Activated effector memory CD4-positive, alpha-beta T cell treated with anti-CD3 and anti-CD28 coated beads, Interleukin-2, amount 50 U/mL, for 16 hours (primary cell): ENCODE measurements around the gene ITIH2.
"Not testable (repeated sequence)": the region's sequence is repeated elsewhere in the genome, so short reads cannot be mapped to it uniquely, and the experiment has no call there.

ENCODE experiments used
- DNase-seq: peaks from one replicate; pipeline ENCODE4 v3.0.0-alpha.2; 2020

ITIH2 gene

DNA sequence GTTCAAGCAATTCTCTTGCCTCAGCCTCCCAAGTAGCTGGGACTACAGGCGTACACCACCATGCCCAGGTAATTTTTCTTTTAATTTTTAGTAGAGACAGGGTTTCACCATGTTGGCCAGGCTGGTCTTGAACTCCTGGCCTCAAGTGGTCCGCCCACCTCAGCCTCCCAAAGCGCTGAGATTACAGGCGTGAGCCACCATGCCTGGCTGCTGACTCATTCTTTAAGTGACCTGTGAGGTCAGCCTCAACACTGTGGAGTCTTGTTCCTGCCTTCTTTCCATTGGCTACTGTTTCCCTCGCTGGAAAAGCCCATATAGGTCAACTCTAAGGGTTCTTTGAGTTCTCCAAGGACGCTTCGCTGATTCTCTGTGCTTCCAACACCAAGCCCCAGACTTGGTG lies 45.5 kb downstream of the ITIH2 start:
- not testable (repeated sequence) for DNase-seq

DNA sequence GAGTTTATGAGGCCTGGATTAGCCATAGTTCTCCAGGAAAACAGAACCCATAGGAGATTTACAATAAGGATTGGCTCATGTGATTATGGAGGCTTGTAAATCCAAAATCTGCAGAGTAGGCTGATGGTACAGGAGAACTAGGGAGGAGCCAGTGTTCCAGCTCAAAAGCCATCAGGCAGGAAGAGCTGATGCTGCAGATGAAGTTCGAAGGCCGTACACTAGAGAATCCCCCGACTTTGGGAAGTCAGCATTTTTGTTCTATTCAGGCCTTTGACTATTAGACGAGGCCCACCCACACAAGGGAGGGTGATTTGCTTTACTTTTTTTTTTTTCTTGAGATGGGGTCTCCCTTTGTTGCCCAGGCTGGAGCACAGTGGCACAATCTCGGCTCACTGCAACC lies 47.1 kb downstream of the ITIH2 start:
- no peak for DNase-seq

DNA sequence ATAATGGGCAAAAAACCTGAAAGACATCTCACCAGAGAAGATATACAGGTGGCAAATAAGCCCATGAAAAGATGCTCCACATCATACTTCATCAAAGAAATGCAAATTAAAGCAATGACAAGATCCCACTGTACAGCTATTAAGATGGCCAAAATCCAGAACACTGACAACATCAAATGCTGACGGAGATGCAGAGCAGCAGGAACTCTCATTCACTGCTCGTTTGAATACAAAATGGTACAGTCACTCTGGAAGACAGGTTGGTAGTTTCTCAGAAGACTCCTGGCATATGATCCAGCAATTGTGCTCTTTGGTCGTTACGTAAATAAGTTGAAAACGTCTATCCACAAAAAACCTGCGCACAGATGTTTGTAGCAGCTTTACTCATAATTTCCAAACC lies 49.1 kb downstream of the ITIH2 start:
- DNase-seq, result no peak

DNA sequence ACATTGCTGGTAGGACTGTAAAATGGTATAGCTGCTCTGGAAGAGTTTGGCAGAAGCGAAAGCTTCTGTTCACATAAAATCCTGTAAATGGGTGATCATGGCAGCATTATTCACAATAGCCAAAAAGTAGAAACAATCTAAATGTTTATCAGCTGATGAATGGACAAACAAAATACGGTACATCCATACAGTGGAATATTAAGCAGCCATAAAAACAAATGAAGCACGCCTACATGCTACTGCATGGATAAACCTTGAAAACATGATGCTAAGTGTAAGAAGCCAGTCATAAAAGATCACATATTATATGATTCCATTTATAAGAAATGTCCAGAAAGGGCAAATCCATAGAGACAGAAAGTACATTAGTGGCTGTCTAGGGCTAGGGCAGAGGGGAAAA lies 52.0 kb downstream of the ITIH2 start:
- DNase-seq, result no peak

DNA sequence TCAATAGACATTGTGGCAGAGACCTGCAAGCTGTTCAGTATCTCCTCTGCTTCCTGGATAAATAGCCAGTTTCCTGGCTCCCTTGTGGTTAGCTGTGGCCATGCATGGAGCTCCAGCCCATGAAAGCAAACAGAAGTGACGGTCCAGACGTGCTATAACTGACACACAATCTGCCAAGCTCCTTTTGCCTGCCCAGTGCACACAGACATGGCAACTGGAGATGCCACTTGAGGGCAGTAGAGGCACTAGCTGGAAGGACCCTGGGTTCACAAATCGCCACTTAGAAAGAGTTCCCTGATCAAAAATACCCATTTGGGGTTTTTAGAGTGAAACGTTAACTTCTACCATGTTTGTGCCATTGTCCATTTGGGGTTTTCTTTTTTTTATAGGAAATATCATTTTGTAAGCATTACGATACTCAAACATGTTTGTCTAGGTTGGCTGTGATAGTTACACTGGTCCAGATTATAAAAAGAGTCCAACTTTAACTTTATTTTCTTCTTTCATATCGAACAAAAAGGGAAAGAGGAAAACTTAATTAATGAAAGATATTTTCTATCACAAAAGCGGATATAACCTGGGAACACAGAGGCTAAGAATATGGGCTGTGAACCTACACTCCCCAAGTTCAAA lies 53.4 kb downstream of the ITIH2 start:
- no peak for DNase-seq

DNA sequence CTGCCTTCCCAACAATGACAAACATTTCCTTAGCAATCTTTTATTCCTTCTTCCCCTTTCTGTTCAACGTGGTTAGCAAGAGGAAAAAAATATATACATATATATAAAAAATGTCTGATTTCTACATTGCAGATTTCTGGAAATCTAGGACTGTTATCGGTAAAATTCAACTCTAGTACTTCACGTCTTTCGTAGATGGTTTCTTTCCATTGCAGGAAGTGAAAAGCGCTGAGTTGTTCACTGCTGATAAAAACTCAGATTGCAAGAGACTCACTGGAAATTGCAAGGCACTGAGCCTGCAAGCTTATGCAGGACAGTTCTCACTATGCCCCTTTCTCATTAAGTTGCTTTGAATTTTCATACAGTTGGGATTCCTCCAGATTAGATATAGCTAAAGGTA lies 60.8 kb downstream of the ITIH2 start:
- no peak for DNase-seq

DNA sequence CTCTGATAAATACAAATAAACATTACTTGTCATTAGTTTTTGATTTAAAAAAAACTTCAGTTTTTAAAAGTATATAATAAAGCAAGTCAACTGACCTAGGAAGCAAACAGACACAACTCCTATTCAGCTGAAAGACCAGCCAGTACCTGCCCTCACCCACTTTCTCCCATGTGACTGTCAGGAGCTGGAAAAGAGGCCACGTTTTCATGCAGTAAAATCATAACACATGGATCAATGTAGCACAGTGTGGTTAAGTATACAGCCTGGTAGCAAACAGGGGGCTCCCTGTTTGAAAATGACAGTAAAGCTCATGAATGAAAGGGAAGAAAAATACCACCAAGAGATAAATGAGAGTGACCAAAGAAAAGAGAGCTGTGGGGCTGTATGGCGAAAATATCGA lies 63.1 kb downstream of the ITIH2 start:
- no peak for DNase-seq

DNA sequence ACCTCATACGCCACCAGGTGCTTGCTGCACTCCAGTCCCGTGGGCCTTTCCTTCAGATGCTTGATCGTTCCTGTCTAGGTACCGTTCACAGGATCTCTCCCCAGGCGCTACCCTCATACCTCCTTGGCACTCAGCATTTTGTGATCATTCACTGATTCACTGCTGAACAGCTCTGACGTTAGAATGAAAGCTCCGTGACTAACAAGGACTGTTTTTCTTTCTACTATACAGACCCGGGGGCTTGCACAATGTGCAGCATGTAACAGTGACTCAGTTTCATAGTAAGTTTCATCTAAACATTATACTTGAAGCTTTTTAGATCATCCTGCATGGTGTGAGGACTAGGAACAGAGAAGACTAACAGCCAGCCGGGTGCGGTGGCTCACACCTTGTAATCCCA lies 64.1 kb downstream of the ITIH2 start:
- no peak for DNase-seq

DNA sequence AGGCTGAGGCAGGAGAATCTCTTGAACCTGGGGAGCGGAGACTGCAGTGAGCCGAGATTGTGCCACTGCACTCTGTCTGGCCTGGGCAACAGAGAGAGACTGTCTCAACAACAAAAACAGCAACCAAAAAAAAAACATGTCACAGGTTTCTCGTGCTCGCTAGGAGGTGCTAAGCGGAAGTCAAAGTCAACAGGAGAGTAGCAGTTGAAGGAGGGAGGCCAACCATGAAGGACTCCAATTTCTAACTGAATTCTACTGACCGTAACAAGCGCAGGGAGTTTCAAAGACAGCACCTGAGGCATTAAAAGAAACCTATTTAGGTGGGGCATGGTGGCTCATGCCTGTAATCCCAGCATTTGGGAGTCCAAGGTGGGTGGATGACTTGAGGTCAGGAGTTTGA lies 65.3 kb downstream of the ITIH2 start:
- no peak for DNase-seq

DNA sequence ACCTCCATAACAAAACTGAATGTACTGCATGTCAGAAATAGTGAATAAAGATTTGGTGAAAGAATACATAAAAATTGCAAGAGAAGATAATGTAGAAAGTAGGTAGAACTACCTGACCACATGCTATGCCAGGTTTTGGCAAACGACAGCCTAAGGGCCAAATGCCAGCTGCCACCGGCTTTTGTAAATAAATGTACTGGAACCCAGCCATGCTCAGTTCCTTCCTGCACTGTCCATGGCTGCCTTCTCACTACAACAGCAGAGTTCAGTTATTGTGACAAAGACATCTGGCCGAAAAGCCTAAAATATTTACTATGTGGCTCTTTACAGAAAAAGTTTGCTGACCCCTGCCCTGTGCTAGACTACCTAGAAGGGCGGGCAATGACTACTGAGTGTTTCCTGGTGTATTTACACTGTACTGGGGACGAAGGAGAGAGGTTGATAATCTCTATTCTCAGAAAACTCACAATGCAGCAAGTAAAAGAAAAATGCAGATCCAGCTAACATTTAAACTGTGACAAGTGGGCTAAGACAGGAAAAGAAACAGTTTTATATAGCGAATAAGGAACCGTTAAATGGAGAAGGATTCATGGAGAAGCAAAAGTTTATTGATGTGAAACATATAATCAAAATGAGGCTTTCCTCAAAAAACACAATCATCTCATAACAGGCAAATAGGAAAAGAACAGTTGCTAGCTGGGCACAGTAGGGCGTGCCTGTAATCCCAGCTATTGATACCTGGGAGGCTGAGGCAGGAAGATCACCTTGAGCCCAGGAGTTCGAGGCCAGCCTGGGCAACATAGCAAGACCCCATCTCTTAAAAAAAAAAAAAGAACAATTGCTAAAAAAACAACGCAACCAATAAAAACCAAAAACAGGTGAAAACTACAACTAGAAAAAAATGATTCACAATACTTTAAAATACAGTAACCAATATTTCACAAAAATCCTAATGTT lies 71.0 kb downstream of the ITIH2 start:
- no peak for DNase-seq

DNA sequence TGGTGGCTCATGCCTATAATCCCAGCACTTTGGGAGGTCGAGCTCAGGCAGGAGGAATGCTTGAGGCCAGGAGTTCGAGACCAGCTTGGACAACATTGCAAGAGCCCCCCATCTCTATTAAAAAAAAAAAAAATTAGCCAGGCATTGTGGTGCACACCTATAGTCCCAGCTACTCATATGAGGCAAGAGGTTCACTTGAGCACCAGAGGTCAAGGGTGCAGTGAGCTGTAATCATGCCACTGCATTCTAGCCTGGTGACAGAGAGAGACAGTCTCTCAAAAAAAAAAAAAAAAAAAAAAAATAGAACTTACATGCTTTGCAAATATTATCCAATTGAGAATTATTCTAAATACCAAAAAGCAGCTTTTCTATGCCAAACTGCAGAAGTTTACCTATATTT lies 73.7 kb downstream of the ITIH2 start:
- no peak for DNase-seq

DNA sequence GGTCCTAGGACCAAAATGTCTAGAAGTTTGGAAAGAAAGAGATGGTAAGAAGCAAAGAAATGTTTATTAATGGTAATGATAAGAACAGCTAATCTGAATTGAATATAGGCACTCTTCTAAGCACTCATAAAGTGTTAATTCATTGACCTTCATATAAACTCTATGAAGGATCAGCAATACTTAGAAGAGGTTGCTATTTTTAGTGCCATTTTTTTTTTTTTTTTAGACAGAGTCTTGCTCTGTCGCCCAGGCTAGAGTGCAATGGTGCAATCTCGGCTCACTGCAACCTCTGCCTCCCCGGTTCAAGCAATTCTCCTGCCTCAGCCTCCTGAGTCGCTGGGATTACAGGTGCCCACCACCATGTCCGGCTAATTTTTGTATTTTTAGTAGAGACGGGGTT lies 79.1 kb downstream of the ITIH2 start:
- DNase-seq, result not testable (repeated sequence)

DNA sequence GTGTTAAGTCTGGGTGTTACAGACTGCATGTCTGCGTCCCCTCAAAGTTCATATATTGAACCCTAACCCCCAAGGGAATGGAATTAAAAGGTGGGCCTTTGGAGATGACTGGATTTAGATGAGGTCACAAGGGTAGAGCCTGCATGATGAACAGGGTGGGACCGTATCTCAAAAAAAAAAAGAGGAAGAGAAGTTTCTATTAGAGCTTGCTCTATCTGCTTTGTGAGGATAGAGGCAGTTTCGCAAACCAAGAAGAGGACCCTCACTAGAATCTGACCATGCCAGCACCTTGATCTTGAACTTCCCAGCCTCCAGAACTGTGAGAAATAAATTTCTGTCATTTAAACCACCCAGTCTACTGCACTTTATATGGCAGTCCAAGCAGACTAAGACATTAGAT lies 83.3 kb downstream of the ITIH2 start:
- no peak for DNase-seq

DNA sequence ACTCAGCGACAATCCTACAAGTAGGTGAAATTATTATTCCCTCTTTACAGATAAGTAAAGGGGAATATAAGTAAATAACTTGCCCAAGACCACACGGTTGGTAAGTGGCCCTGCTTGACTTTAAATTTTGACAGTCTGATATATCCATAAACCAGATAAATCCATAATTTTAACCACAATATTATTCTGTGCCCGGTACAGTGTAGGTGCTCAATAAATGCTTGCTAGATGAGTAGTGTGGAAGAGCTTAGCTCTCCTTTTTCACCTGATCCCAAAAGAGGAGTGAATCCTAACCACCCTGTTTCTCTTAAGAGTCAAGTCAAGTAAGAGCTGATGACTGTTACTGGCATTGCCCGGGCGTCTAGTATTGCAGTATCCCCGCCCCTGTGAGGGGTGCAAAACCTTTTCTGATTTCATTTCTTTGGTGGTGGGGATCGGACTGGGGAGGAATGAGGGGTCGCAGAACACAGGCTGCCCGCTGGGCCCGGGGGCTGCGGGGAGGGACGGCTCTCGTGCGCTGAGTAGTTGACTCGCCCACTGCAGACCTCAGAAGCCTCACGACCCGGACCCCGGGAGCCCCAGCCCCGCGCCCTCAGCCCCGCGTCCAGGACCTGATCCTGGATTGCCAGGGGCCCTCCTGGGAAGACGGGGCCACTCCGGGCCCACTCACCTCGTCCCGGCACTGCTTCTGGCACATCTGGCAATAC lies 84.2 kb downstream of the ITIH2 start:
- no peak for DNase-seq

DNA sequence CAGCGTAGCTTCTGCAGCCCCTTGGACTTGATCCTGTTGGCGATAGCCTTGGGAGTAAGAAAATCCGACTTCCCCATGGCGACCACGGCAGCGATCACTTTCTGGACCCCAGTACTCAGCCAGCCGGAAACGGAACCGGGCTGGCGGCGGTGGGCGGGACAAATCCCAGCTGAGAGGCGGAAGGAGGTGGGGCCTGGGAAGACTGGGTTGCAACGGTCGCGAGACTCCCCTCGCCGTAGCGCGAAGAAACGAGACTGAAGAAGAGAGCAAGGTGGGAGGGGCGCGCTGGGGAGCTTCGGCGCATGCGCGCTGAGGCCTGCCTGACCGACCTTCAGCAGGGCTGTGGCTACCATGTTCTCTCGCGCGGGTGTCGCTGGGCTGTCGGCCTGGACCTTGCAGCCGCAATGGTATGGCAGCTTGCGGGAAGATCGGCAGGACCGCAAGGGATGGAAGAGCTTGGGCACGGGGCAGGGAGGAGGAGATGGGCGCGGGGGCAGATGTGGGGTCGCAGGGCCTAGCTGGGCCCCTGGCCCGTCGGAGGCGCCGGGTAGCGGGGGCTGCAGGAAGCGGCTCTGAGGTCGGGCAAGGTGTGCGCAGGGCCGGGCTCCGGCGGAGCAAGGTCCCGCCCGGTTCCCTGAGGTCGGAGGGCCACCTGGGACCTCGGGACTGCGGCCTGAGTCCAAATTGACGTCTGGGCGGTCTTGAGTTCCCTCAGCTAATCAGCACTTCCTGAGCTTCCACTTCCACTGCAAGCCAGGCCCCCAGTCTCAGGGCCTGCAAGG lies 84.9 kb downstream of the ITIH2 start, which contains the start of the genes ATP5F1C and KIN:
Gene ATP5F1C (plus strand): TSS at position 321 of the 782 bp plus-strand sequence. CDS start 31 bp downstream, at position 352.
Gene KIN (minus strand): TSS at position 137 of the 782 bp plus-strand sequence. CDS start 60 bp downstream, at position 77.
- peak; percentile 99 for DNase-seq

DNA sequence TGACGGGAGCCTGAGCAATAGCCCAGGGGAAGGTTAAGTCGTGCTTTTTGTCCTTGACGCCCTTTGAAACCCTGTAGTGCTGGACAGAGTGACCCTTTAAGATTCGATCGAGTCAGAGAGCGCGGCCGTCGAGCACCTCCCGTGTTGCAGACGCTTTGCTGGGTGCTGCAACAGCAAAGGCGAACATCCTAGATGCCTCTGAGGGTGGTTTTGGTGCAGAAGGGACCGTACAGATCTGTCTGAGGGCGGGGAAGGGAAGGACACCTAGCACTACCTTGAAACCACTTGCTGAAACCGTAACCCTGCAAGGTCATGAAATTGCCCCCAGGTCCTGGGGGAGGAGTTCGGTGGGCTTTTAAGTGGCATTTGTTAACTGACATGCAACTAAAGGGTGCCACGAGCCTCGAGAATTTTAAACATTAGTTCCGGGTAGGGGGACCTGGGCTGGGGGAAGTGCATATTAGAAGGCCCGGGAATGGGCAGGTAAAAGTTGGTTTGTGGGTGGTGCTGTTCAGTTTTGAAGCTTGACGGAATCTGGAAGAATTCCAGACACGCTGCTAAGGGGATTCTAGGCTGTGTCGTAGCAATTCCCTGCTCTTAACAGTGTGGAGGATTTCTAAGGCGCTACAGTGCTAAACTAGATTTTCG lies 85.6 kb downstream of the ITIH2 start:
- DNase-seq, result no peak

DNA sequence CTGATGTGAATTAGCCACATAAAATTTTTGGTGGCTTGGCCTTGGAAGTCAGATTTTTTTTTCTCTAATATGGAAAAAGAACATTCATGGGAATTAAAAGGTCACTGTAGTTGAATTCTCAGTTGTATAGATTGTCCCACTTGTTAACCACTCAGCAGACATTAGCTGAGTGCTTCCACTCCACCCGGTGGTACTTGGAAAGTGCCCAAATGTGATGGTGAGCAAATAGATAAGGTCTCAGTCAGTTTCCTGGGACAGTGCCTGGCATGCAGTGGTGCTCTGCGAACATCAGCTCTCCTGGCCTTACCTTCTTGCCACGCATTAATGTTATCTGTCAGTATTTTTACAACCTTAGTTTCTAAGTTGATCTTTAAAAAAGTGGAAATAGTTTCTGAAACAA lies 86.3 kb downstream of the ITIH2 start:
- DNase-seq, result no peak

DNA sequence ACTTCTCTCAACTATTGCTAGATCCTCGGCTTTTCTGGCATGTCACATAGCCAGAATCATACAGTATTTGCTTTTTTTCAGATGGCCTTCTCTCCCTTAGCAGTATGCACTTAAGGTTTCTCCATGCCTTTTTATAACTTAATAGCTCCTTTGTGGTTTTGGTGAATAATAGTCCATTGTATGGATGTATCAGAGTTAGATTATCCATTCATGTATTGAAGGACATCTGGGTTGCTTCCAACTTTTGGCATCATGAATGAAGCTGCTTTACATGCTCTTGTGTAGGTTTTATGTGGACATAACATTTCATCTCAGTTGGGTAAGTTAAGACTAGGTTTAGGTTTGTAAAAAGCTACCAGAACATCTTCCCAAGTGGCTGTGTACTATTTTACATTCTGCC lies 89.4 kb downstream of the ITIH2 start:
- DNase-seq, result no peak

DNA sequence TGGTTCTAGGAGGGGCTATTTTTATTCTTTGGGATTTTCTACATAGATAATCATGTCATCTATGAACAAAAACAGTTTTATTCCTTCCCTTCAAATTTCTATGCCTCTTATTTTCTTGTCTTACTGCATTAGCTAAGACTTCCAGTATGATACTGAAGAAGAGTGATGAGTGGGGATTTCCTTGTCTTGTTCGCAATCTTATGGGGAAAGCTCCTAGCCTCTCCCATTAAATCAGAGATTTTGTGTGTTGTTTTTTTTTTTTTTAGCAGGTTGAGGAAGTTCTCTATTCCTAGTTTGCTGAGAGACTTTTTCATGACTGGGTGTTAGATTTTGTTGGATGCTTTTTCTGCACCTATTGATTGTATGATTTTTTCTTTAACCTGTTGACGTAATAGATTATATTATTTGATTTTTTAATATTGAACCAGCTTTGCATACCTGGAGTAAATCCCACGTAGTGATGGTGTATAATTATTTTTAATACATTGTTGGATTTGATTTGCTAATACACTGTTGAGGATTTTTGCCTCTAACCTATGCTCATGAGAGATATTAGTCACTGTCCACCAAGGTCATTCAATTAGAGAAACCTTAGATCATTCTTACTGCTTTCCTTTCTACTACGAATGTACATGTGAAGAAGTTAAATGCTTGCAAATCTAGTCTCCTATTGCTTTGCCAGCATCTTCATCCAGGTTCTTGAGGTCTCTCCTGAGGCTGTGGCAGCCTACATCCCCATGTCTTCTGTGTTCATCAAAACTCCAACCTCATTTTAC lies 91.3 kb downstream of the ITIH2 start:
- no peak for DNase-seq

DNA sequence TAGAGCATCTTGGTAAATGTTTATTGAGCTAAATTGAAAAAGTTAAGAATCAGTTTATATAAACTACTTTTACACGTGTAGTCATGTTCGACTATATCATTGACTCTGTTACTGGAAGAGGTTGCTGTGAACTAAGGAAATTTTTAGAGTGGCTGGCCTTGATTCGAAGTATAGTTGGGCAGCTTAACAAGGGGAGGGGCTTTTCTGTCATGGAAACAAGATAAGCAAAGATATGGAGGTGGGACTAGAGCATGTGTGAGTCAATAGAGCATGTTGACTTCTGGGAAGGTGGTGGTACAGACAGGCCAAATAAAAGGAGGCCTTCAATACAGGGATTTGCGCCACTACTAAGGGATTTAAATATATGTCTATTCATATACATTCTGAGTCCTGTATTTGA lies 92.5 kb downstream of the ITIH2 start:
- no peak for DNase-seq

DNA sequence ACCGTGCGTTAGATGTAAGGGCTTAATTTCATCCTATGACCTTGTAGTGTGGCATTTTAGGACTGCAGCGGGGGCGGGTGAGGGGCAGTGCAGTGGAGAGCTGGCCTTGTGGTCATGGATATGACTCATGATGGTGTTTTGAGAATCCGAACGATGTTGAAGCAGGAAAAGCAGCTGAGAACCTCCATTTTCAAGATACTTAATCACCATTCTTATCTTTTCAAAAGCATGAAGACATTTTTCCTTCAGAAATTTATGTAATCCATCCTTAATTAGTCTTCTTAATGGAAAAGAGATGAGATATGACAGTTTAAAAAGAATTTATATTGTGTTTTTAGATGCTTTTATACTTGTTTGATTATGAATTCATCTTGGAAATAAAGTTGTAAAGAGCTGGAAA lies 94.5 kb downstream of the ITIH2 start:
- DNase-seq, result no peak
